ENCODE results near the gene ZNF441. TPM values are rescaled to one million over a fixed set of nuclear protein-coding genes. Genes with fewer than 3 reads are reported as not detected.

Gene ZNF441
- polyA plus RNA-seq, 1 donor from 2014 or later: 138 TPM

- no peaks in the 10 kb centered on the region for H3K9me2 ChIP-seq (ENCODE audit: insufficient read depth, low read length)
- no peaks in the 10 kb centered on the region for H3K27me3 ChIP-seq (ENCODE audit: insufficient read depth, low read depth, low read length)
- H3K4me2 ChIP-seq (ENCODE audit: low read length): no peak overlapping the region
- H3K79me2 ChIP-seq (replicated peaks; ENCODE audit: insufficient read depth, low read length): no peaks in the 10 kb centered on the region
- no peaks in the 10 kb centered on the region for H3K36me3 ChIP-seq (ENCODE audit: insufficient read depth, low read length)
- no peak overlapping the region for H3K27ac ChIP-seq (ENCODE audit: low read length)
- H3K4me3 ChIP-seq (ENCODE audit: low read length): no peak overlapping the region
- H2AFZ ChIP-seq (ENCODE audit: low read depth, low read length): no peak overlapping the region
- peaks cover 8% of the 10 kb centered on the region for H3K9me3 ChIP-seq (ENCODE audit: low read length)
- no peak overlapping the region for H3K9ac ChIP-seq (ENCODE audit: low read length)
- no peak for TF ChIP-seq MXI1 (conservative IDR thresholded peaks at IDR 0.05; ENCODE audit: poor library complexity, severe bottlenecking)
- no peaks in the 10 kb centered on the region for H4K20me1 ChIP-seq (ENCODE audit: insufficient read depth)
- no peaks in the 10 kb centered on the region for H3F3A ChIP-seq (ENCODE audit: insufficient read depth, low read length, poor library complexity, severe bottlenecking)
Measured at GRCh38 chr19:11754663-11755062, 12.1 kb upstream of the ZNF441 start.

DNA sequence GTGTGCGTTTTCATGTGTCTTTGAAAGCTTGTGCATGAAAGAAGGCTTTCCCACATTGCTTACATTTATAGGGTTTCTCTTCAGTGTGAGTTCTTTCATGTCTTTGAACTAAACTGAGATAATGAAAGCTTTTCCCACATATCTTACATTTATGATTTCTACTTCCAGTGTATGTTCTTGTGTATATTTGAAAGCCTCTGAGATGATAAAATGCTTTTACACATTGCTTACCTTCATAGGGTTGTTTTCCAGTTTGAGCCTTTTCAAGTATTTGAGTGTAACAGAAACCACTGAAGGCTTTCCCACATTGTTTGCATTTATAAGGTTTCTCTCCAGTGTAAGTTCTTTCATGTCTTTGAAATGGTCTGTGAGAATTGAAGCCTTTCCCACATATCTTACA, 9.8 kb upstream of the ZNF441 start:
- H3F3A ChIP-seq (ENCODE audit: insufficient read depth, low read length, poor library complexity, severe bottlenecking): no peaks in the 10 kb centered on the region
- TF ChIP-seq EP300 (conservative IDR thresholded peaks at IDR 0.05; ENCODE audit: poor library complexity, severe bottlenecking): no peak
- TF ChIP-seq, protein P1, sequence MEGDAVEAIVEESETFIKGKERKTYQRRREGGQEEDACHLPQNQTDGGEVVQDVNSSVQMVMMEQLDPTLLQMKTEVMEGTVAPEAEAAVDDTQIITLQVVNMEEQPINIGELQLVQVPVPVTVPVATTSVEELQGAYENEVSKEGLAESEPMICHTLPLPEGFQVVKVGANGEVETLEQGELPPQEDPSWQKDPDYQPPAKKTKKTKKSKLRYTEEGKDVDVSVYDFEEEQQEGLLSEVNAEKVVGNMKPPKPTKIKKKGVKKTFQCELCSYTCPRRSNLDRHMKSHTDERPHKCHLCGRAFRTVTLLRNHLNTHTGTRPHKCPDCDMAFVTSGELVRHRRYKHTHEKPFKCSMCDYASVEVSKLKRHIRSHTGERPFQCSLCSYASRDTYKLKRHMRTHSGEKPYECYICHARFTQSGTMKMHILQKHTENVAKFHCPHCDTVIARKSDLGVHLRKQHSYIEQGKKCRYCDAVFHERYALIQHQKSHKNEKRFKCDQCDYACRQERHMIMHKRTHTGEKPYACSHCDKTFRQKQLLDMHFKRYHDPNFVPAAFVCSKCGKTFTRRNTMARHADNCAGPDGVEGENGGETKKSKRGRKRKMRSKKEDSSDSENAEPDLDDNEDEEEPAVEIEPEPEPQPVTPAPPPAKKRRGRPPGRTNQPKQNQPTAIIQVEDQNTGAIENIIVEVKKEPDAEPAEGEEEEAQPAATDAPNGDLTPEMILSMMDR (IDR thresholded peaks at IDR 0.05; ENCODE audit: poor library complexity, severe bottlenecking): no peak
- TF ChIP-seq EZH2 (IDR thresholded peaks at IDR 0.05; ENCODE audit: borderline replicate concordance, insufficient read depth, low read length, poor library complexity, severe bottlenecking): no peak
- TF ChIP-seq SMC3 (conservative IDR thresholded peaks at IDR 0.05; ENCODE audit: poor library complexity): no peak
- TF ChIP-seq POLR2AphosphoS5 (IDR thresholded peaks at IDR 0.05): no peak
- no peak for TF ChIP-seq RAD21 (conservative IDR thresholded peaks at IDR 0.05)
- no peak for TF ChIP-seq TAF1 (IDR thresholded peaks at IDR 0.05; ENCODE audit: low read depth)
- no peaks in the 10 kb centered on the region for H3K79me2 ChIP-seq (replicated peaks; ENCODE audit: insufficient read depth, low read length)
- H3K9me3 ChIP-seq (ENCODE audit: low read length): peaks cover 8% of the 10 kb centered on the region
- H3K4me3 ChIP-seq (ENCODE audit: low read length): no peak overlapping the region
- H3K9ac ChIP-seq (ENCODE audit: low read length): no peak overlapping the region
- no peak overlapping the region for H3K27ac ChIP-seq (ENCODE audit: low read length)
- H3K27me3 ChIP-seq (ENCODE audit: insufficient read depth, low read depth, low read length): no peaks in the 10 kb centered on the region
- H3K4me2 ChIP-seq (ENCODE audit: low read length): no peak overlapping the region
- H2AFZ ChIP-seq (ENCODE audit: low read depth, low read length): no peak overlapping the region
- H4K20me1 ChIP-seq (ENCODE audit: insufficient read depth): no peaks in the 10 kb centered on the region
- no peaks in the 10 kb centered on the region for H3K9me2 ChIP-seq (ENCODE audit: insufficient read depth, low read length)
- H3K36me3 ChIP-seq (ENCODE audit: insufficient read depth, low read length): no peaks in the 10 kb centered on the region

GRCh38 chr19:11759805-11760204, 7.0 kb upstream of the ZNF441 start:
- Histone ChIP-seq H3K4me2 (ENCODE audit: low read length) (no peak overlapping the region), H3K79me2 (replicated peaks; ENCODE audit: insufficient read depth, low read length) (no peaks in the 10 kb centered on the region), H3K9ac (ENCODE audit: low read length) (no peak overlapping the region), H3F3A (ENCODE audit: insufficient read depth, low read length, poor library complexity, severe bottlenecking) (no peaks in the 10 kb centered on the region), H3K36me3 (ENCODE audit: insufficient read depth, low read length) (no peaks in the 10 kb centered on the region), H2AFZ (ENCODE audit: low read depth, low read length) (no peak overlapping the region), H4K20me1 (ENCODE audit: insufficient read depth) (no peaks in the 10 kb centered on the region), H3K4me3 (ENCODE audit: low read length) (no peak overlapping the region), H3K9me3 (ENCODE audit: low read length) (peaks cover 8% of the 10 kb centered on the region), H3K27ac (ENCODE audit: low read length) (no peak overlapping the region), H3K27me3 (ENCODE audit: insufficient read depth, low read depth, low read length) (no peaks in the 10 kb centered on the region), H3K9me2 (ENCODE audit: insufficient read depth, low read length) (no peaks in the 10 kb centered on the region)
- TF ChIP-seq REST (IDR thresholded peaks at IDR 0.05; ENCODE audit: borderline replicate concordance) (no peak), TAF1 (IDR thresholded peaks at IDR 0.05; ENCODE audit: low read depth) (no peak)
